GM18909 (cell line): Measurements from ENCODE around the gene HACD3.
"Not testable (repeated sequence)": the region's sequence is repeated elsewhere in the genome, so short reads cannot be mapped to it uniquely, and the experiment has no call there.

Experiments
- ATAC-seq: cut with Tn5 transposase; IDR thresholded peaks from one replicate; pipeline ENCODE4 v1.9.1; 2021; ENCODE audit warnings: mild to moderate bottlenecking; ENCODE audit not compliant: unreplicated experiment, poor library complexity

HACD3 gene

GRCh38 chr15:65584241-65584640 is 54.0 kb downstream of the HACD3 start:
- ATAC-seq: no peak

- ATAC-seq: no peak
These were observed 56.8 kb downstream of the HACD3 start for GRCh38 chr15:65587094-65587493.

- ATAC-seq: no peak
These were observed 65.7 kb downstream of the HACD3 start for GRCh38 chr15:65595960-65596359.

GRCh38 chr15:65598468-65598867 is 68.2 kb downstream of the HACD3 start:
- no peak for ATAC-seq

DNA sequence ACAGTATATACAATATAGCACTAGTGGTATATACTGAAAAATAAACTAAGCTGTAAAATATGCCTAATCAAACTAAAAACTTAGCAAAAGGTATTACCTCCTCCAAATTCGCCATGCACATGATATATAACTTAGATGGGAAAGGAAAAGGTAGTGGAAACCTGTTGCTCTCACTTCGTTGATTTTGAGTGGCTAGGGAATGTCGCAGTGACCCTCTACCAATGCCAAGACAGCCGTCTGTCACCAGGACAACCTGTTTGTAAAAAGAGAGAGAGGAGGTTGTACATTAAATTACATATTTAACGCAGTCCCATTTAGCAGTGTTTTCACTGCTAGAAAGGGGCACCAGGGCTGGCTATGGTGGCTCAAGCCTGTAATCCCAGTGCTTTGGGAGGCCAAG is 69.4 kb downstream of the HACD3 start:
- no peak for ATAC-seq

- no peak for ATAC-seq
These were observed 72.9 kb downstream of the HACD3 start for GRCh38 chr15:65603134-65603533.

DNA sequence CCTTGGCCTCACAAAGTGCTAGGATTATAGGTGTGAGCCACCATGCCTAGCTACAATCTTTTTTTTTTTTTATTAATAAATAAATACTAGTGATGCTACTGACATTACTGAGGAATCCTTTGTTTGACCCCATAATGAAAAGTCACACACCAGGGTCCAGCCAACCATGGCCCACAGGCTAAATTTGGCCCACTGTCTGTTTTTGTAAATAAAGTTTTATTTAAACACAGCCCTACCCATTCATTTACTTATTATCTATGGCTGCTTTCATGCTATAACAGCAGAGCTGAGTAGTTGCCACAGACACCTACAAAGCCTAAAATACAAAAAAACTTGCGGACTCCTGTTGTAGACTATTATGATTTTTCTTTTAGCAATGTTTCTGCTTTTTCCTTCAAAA is 73.3 kb downstream of the HACD3 start:
- no peak for ATAC-seq

DNA sequence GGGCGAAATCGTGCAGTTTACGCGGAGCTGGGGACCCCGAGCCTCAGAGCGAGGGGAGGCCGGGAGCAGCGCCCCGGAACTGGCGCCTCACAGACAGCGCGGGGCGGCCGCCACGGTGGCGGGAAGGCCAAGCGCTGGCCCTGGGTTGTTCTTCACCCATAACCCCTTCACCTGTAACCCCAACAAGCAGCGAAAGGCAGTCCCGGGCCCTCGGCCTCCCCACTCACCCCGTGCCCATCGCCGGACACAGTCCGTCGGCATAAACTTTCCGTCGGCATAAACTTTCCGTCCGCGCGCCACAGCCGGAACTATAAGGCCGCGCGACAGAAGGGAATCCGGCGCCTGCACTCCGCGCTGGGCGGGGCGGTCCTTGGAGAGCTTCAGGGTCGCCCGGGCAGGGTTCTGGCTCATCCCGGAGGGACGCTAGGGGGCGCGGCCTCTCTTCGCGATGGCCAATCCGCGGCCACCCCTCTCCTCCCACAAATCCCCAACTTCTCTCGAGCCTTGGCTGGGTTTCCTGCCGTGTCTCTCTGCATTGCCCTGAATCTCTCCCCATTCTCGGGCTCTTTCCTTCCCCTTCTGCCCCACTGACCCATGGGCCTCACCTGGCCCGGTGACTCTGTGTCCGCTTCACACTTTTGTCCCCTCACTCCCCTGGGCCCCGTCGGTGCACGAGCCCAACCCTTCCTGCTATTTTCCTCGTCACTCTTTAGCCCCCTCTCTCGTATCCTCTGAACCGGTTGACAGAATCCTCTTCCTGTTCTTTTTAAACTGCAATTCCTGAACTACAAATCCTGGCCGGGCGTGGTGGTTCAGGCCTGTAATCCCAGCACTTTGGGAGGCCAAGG is 80.8 kb downstream of the HACD3 start, which contains the start of gene INTS14:
Gene INTS14, minus strand, starts transcription at position 261 of the 848 bp plus-strand sequence. CDS start 3,751 bp downstream, outside the sequence.
- peak; percentile 94 for ATAC-seq

- ATAC-seq: no peak
These were observed 81.8 kb downstream of the HACD3 start for GRCh38 chr15:65611888-65612615.

- ATAC-seq: no peak
These were observed 82.3 kb downstream of the HACD3 start for GRCh38 chr15:65612616-65612946.

- ATAC-seq: no peak
These were observed 82.9 kb downstream of the HACD3 start for GRCh38 chr15:65612949-65613744.

- ATAC-seq: not testable (repeated sequence)
These were observed 85.6 kb downstream of the HACD3 start for GRCh38 chr15:65615887-65616286.

GRCh38 chr15:65618560-65619109 is 88.4 kb downstream of the HACD3 start:
- no peak for ATAC-seq

DNA sequence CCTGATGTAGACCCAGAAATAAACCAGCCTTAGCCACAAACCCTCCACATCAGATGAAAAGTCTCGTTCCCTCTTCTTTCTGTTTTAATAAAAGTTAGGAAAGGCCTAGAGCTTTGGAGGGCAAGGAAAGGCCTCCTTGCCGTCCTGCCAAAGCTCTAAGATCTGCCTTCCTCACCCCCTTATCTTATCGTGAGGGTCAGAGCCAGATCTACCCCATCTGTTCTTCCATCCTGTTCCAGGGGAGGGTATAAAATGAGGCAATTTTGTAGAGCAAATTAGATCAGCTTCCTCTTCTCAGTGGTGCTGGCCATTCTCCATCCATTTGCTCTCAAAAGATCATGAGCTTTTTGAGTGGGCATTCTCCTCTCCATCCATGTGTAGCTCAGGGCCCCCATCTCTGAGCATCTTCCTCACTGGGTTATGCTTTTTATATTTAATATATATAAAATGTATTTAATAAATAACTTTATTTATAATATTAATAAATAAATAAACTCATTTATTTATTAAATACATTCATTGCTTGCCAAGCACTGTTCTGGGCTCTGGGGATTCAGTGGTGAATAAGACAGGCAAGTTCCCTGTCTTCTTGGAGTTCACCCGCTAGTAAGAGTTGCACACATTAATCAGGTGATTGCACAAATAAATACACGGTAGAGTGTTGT is 89.5 kb downstream of the HACD3 start:
- no peak for ATAC-seq

- ATAC-seq: no peak
These were observed 90.6 kb downstream of the HACD3 start for GRCh38 chr15:65620833-65621232.

DNA sequence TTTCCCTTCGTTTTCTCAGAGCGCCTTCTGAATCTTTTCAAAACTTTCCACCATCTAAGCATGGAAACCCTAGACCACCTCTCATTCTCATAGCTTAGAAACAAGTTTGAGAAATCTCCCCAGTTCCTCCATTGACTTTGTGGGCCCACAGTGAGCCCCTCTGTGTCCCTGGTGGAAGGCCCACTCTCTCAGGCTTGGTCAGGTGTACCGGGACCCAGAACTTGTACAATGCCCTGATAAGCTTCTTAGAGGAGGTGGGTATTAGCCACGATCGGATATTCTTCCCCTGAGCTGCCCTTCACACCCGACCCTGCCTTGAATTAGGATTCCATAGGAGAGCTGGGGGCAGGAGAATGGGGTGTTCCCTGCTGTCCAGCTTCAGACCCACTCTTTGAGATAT is 91.4 kb downstream of the HACD3 start, which contains the start of gene SLC24A1:
Gene SLC24A1, plus strand, starts transcription at position 301 of the 400 bp plus-strand sequence. CDS start 2,143 bp downstream, outside the sequence.
- ATAC-seq: no peak

DNA sequence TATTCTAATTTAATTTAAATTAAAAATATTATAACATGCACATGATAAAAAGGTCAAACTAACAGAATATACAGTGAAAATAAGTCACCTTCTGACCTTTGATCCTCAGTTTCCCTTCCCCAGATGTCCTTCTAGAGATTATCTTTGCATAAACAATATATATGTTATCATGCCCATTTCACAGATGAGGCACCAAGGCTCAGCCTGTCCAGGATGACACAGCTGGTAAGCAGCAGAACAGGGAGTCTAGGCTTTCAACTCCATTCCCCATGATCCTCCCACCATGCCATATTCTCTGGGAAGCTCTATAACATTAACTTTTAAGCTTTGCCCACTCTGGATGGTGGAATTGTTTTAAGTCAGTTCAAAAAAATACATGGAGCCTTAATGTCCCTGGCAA is 92.8 kb downstream of the HACD3 start:
- no peak for ATAC-seq

DNA sequence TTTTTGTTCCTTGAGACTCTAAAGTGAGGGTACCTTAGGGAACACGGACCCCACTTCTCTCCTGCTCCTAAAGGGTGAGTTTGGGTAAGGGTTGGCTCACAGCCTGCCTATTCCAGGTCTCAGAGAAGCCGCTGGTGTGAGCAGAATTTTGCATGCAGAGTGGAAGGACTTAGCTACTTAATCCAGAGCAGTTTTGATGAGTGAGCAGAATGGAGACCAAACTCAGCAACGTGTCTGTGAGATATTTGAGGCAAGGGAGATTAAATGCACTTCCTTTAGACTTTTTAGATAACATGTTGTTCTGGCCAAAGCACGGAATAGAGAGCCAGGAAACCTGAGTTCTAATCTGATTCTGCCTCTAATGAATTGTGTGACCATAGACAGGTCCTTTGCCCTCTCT is 96.6 kb downstream of the HACD3 start:
- no peak for ATAC-seq
